Fibroblast of lung (primary cell): ENCODE data around the gene ERF. TPM values are rescaled to one million over a fixed set of nuclear protein-coding genes. Genes with fewer than 3 reads are reported as not detected.

ENCODE experiments used
- DNase-seq, 2 donors: peaks; one replicate each; pipeline versions ENCODE4 v3.0.0 to v3.0.0-alpha.2; 2010; ENCODE audit warnings: low read depth in 2 of 2
- H2AFZ ChIP-seq: 2 replicates; pipeline ENCODE4 v1.5.1; 2012; ENCODE audit warnings: low read length, control low read depth, inconsistent platforms
- H3K27ac ChIP-seq: 2 replicates; pipeline ENCODE4 v1.5.1; 2011; ENCODE audit warnings: low read length, control low read depth; ENCODE audit not compliant: insufficient read depth
- H3K27me3 ChIP-seq: 2 replicates; pipeline ENCODE4 v1.5.1; 2011; ENCODE audit warnings: mild to moderate bottlenecking, low read length; ENCODE audit not compliant: control insufficient read depth, insufficient read depth
- H3K36me3 ChIP-seq: 2 replicates; pipeline ENCODE4 v1.5.1; 2011; ENCODE audit warnings: low read length; ENCODE audit not compliant: control insufficient read depth, insufficient read depth
- H3K4me1 ChIP-seq: 2 replicates; pipeline ENCODE4 v1.5.1; 2011; ENCODE audit warnings: low read length; ENCODE audit not compliant: control insufficient read depth, insufficient read depth; ENCODE audit errors: extremely low read depth
- H3K4me2 ChIP-seq: 2 replicates; pipeline ENCODE4 v1.5.1; 2011; ENCODE audit warnings: low read length, control low read depth; ENCODE audit not compliant: insufficient read depth; ENCODE audit errors: extremely low read depth
- H3K4me3 ChIP-seq, 4 experiments: fragments of 200-600 bp in 1 of 4; sonication (generic) in 1 of 4; replicated peaks in 1 of 4; 2 replicates each; pipeline ENCODE4 v1.5.1; 2011 to 2016; ENCODE audit warnings: low read length in 4 of 4, low read depth in 3 of 4, mild to moderate bottlenecking in 3 of 4, control low read depth in 2 of 4, inconsistent platforms in 1 of 4, mixed read lengths in 1 of 4; ENCODE audit not compliant: insufficient read depth in 1 of 4; ENCODE audit errors: control extremely low read depth in 1 of 4
- H3K79me2 ChIP-seq: 2 replicates; pipeline ENCODE4 v1.5.1; 2012; ENCODE audit warnings: mild to moderate bottlenecking, low read length, inconsistent platforms; ENCODE audit not compliant: control insufficient read depth, insufficient read depth
- H3K9ac ChIP-seq: 2 replicates; pipeline ENCODE4 v1.5.1; 2011; ENCODE audit warnings: mild to moderate bottlenecking, low read length, control low read depth; ENCODE audit not compliant: insufficient read depth
- H3K9me3 ChIP-seq: 2 replicates; pipeline ENCODE4 v1.5.1; 2012; ENCODE audit warnings: low read depth, low read length; ENCODE audit not compliant: control insufficient read depth, insufficient read depth
- H4K20me1 ChIP-seq: 2 replicates; pipeline ENCODE4 v1.5.1; 2011; ENCODE audit warnings: low read length; ENCODE audit not compliant: control insufficient read depth, insufficient read depth; ENCODE audit errors: extremely low read depth
- EZH2 ChIP-seq: IDR thresholded peaks from 2 replicates; pipeline ENCODE4 v1.5.1; 2012; ENCODE audit warnings: low read length, control low read depth, mild to moderate bottlenecking; ENCODE audit errors: missing control alignments
- polyA minus RNA-seq: library from RNA; depleted of rRNA, polyadenylated mRNA; stranded (reverse); fragments of >200 nt; gene quantifications from 2 replicates; pipeline ENCODE4 v1.2.3, GENCODE V29; 2011; ENCODE audit warnings: low replicate concordance
- polyA plus RNA-seq, 2 donors: library from polyadenylated mRNA; depleted of rRNA in 1 of 2; stranded (reverse) in 1 of 2; unstranded in 1 of 2; fragments of >200 nt; gene quantifications; 2 replicates each; pipeline ENCODE4 v1.2.1, GENCODE V29; 2011 to 2012; ENCODE audit warnings: missing spikeins in 1 of 2
- total RNA-seq: library from RNA; depleted of rRNA; stranded (reverse); fragments of >200 nt; gene quantifications from 2 replicates; pipeline ENCODE4 v1.2.1, GENCODE V29; 2014
- TF ChIP-seq, protein P1 (sequence below), 2 donors: IDR thresholded peaks in 1 of 2; conservative IDR thresholded peaks in 1 of 2; 1 replicate in 1 of 2; 2 replicates in 1 of 2; pipeline ENCODE4 v1.5.1; 2011 to 2012; ENCODE audit warnings: low read length in 2 of 2, control low read depth in 1 of 2, inconsistent platforms in 1 of 2, low read depth in 1 of 2, mild to moderate bottlenecking in 1 of 2

Gene ERF
- total RNA-seq (13.2 and 14.1 TPM in 2 replicates), polyA plus RNA-seq (35.3 and 36.3 TPM in 2 replicates), polyA minus RNA-seq (36.3 and 46.2 TPM in 2 replicates)
- 37.5 and 44.0 TPM in 2 replicates for polyA plus RNA-seq (2012)

DNA sequence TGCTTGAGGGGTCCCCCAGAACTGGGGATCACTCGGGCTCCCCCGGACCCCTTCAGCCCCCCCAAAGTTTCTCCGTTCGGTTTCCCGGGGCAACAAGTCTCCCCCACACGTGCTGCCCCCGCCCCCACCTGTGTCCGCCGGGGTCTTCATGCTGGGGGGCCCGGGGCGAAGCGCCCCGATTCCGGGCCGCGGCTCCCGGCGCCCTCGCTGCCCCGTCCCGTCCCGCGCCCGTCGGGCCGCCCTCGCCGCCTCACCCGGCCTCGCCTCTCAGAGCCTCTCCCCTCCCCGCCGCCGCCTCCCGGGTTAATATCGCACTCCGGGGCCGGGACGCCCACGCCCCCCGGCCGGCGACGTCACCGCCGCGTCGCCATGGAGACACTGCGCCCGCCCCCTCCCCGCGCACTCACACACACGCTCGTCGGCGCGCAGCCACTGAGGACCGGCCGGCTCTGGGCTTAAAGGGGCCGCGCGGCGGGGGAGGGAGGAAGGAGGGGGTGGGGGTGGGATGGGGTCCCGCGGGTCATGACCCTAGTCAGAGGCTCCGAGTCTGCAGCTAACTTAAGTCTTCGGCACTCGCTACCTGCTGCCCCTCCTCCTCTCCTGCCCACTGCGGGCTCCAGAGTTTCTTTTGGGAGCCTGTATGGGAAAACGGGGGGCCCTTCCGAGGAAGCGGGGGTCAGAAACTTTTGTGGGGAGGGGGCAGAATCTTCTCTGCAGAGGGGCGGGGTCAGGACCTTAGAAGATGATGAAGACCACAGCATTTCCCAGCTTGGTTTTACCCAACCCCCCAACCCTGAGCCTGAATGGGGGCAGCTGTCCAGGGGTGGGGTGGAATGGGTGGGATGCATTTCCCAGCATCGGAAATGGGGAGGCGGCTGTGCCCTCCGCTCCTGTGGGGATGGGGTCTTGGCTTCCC, at the start of gene ERF:
Gene ERF (minus strand): TSS at position 279 of the 916 bp plus-strand sequence. CDS start 129 bp downstream, at position 150.
- no peaks in the 10 kb centered on the region for H3K9me3 ChIP-seq
- H3K36me3 ChIP-seq, result peaks cover 2% of the 10 kb centered on the region
- peak within 1 kb of the TSS; percentile 84 to 98 (median 92) for H3K4me3 ChIP-seq
- H3K9ac ChIP-seq, result peak within 1 kb of the TSS; percentile 95
- peak; percentile 83 to 87 for DNase-seq
- peak within 1 kb of the TSS; percentile 64 for H2AFZ ChIP-seq
- no peaks in the 10 kb centered on the region for H4K20me1 ChIP-seq
- H3K4me1 ChIP-seq, result peaks cover 22% of the 10 kb centered on the region
- peaks cover 43% of the 10 kb centered on the region for H3K79me2 ChIP-seq
- no peaks in the 10 kb centered on the region for H3K27me3 ChIP-seq
- peak within 1 kb of the TSS; percentile 89 for H3K4me2 ChIP-seq
- TF ChIP-seq EZH2, result no peak
- TF ChIP-seq, protein P1, sequence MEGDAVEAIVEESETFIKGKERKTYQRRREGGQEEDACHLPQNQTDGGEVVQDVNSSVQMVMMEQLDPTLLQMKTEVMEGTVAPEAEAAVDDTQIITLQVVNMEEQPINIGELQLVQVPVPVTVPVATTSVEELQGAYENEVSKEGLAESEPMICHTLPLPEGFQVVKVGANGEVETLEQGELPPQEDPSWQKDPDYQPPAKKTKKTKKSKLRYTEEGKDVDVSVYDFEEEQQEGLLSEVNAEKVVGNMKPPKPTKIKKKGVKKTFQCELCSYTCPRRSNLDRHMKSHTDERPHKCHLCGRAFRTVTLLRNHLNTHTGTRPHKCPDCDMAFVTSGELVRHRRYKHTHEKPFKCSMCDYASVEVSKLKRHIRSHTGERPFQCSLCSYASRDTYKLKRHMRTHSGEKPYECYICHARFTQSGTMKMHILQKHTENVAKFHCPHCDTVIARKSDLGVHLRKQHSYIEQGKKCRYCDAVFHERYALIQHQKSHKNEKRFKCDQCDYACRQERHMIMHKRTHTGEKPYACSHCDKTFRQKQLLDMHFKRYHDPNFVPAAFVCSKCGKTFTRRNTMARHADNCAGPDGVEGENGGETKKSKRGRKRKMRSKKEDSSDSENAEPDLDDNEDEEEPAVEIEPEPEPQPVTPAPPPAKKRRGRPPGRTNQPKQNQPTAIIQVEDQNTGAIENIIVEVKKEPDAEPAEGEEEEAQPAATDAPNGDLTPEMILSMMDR (conservative IDR thresholded peaks at IDR 0.05 in 1 of 2, IDR thresholded peaks at IDR 0.05 in 1 of 2; ENCODE audit: low read depth in 1 of 2, low read length in 2 of 2), result no peak
- H3K27ac ChIP-seq, result peak within 1 kb of the TSS; percentile 93

GRCh38 chr19:42303876-42304275, 48.9 kb upstream of the ERF start:
- H3K9ac ChIP-seq, result no peak overlapping the region
- no peak overlapping the region for H3K27ac ChIP-seq
- no peaks in the 10 kb centered on the region for H3K27me3 ChIP-seq
- no peaks in the 10 kb centered on the region for H3K36me3 ChIP-seq
- no peaks in the 10 kb centered on the region for H3K79me2 ChIP-seq
- no peak overlapping the region for H3K4me2 ChIP-seq
- no peak overlapping the region for H3K4me3 ChIP-seq
- no peak for DNase-seq
- no peak overlapping the region for H2AFZ ChIP-seq
- no peaks in the 10 kb centered on the region for H3K4me1 ChIP-seq
- H4K20me1 ChIP-seq, result no peaks in the 10 kb centered on the region
- H3K9me3 ChIP-seq, result no peaks in the 10 kb centered on the region
- TF ChIP-seq EZH2, result no peak
- TF ChIP-seq, protein P1 (conservative IDR thresholded peaks at IDR 0.05 in 1 of 2, IDR thresholded peaks at IDR 0.05 in 1 of 2; ENCODE audit: low read depth in 1 of 2, low read length in 2 of 2), result no peak

- Histone ChIP-seq H4K20me1 (no peaks in the 10 kb centered on the region), H2AFZ (no peak overlapping the region), H3K36me3 (no peaks in the 10 kb centered on the region), H3K9me3 (no peaks in the 10 kb centered on the region), H3K4me3 (peak overlapping the region in 3 of 4 experiments; percentile 16 to 78 (median 54)), H3K4me1 (no peaks in the 10 kb centered on the region), H3K27me3 (no peaks in the 10 kb centered on the region), H3K27ac (no peak overlapping the region), H3K9ac (no peak overlapping the region), H3K79me2 (no peaks in the 10 kb centered on the region), H3K4me2 (peak overlapping the region; percentile 58)
- DNase-seq, result no peak
- no peak for TF ChIP-seq EZH2
- TF ChIP-seq, protein P1 (conservative IDR thresholded peaks at IDR 0.05 in 1 of 2, IDR thresholded peaks at IDR 0.05 in 1 of 2; ENCODE audit: low read depth in 1 of 2, low read length in 2 of 2), result no peak
These were observed 48.2 kb upstream of the ERF start for GRCh38 chr19:42303101-42303464.
